Renal cortical epithelial cell (primary cell): ENCODE measurements around the gene PCDHGA6. TPM values are rescaled to one million over a fixed set of nuclear protein-coding genes. Genes with fewer than 3 reads are reported as not detected.

Source experiments
- DNase-seq: peaks from one replicate; pipeline ENCODE4 v3.0.0-alpha.2; 2011; ENCODE audit warnings: low read depth
- total RNA-seq: library from RNA; depleted of rRNA; stranded (reverse); fragments of >200 nt; gene quantifications from 2 replicates; pipeline ENCODE4 v1.2.3, GENCODE V29; 2014

The PCDHGA6 gene
- total RNA-seq, 1 donor from 2014 or later: 2.1 TPM

DNA sequence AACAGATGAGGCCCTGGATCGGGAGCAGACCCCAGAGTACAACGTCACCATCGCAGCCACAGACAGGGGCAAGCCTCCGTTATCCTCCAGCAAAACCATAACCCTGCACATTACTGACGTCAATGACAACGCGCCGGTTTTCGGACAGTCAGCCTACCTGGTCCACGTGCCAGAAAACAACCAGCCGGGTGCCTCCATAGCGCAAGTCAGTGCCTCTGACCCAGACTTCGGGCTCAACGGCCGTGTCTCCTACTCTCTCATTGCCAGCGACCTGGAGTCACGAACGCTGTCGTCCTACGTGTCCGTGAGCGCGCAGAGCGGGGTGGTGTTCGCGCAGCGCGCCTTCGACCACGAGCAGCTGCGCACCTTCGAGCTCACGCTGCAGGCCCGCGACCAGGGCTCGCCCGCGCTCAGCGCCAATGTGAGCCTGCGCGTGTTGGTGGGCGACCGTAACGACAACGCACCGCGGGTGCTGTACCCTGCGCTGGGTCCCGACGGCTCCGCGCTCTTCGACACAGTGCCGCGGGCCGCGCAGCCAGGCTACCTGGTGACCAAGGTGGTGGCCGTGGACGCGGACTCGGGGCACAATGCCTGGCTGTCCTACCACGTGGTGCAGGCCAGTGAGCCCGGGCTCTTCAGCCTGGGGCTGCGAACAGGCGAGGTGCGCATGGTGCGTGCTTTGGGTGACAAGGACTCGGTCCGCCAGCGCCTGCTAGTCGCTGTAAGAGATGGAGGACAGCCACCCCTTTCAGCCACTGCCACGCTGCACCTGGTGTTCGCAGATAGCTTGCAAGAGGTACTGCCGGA lies 45.6 kb downstream of the PCDHGA6 start:
- DNase-seq: no peak

DNA sequence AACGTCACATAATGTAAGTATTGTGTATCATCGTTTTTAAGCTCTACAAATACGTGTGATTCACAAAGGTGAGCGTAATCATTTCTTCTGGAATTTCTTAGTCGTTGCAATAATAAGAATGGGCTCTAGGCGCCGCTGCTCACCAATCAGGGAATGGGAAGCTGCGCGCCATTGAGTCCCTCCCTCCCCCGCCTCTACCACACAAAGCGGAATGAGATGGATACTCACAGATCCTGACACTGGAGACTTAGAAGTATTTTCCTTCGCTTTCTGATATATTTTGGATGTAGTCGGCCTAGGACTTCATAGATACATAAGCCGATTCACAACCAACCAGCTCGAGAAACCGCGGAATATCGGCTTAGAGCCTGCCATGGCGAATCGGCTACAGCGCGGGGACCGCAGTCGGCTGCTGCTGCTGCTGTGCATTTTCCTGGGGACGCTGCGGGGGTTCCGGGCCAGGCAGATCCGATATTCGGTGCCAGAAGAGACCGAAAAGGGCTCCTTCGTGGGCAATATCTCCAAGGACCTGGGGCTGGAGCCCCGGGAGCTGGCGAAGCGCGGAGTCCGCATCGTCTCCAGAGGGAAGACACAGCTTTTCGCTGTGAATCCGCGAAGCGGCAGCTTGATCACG lies 47.3 kb downstream of the PCDHGA6 start, which contains the start of gene PCDHGA11:
Gene PCDHGA11, plus strand, starts transcription at position 197 of the 634 bp plus-strand sequence. Its CDS starts 177 bp downstream, at position 374.
- peak; percentile 13 for DNase-seq

DNA sequence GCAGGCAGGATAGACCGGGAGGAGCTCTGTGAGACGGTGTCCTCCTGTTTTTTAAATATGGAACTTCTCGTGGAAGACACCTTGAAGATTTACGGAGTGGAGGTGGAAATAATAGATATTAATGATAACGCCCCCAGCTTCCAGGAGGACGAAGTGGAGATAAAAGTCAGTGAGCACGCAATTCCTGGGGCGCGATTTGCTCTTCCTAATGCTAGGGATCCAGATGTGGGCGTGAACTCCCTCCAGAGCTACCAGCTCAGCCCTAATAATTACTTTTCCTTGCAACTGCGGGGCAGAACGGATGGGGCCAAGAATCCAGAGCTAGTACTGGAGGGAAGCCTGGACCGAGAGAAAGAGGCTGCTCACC lies 47.8 kb downstream of the PCDHGA6 start:
- DNase-seq: no peak

DNA sequence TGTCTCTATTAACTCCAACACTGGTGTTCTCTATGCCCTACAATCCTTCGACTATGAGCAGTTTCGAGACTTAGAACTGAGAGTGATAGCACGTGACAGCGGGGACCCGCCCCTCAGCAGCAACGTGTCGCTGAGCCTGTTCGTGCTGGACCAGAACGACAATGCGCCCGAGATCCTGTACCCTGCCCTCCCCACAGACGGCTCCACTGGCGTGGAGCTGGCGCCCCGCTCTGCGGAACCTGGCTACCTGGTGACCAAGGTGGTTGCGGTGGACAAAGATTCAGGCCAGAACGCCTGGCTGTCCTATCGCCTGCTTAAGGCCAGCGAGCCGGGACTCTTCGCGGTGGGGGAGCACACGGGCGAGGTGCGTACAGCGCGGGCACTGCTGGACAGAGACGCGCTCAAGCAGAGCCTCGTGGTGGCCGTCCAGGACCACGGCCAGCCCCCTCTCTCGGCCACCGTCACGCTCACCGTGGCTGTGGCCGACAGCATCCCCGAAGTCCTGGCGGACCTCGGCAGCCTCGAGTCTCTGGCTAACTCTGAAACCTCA lies 49.1 kb downstream of the PCDHGA6 start:
- DNase-seq: no peak

DNA sequence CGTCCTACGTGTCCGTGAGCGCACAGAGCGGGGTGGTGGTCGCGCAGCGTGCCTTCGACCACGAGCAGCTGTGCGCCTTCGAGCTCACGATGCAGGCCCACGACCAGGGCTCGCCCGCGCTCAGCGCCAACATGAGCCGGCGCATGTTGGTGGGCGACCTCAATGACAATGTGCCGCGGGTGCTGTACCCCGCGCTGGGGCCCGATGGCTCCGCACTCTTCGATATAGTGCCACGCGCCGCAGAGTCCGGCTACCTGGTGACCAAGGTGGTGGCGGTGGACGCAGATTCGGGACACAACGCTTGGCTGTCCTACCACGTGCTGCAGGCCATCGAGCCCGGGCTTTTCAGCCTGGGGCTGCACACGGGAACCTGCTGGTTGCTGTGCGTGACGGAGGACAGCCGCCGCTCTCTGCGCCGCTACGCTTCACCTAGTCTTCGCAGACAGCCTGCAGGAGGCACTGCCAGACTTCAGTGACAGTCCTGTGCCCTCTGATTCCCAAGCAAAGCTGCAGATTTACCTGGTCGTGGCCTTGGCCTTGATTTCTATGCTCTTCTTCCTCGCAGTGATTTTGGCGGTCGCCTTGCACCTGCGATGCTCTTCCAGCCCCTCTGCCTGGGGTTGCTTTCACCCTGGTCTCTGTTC lies 54.2 kb downstream of the PCDHGA6 start:
- no peak for DNase-seq

Other genes starting within 250 kb of the PCDHGA6 start
- 0.35 and 10.0 TPM in 2 replicates for gene PCDHB5, start 238.7 kb upstream of the PCDHGA6 start, total RNA-seq
- 0.17 and 0.40 TPM in 2 replicates for gene PCDHB6, start 223.8 kb upstream of the PCDHGA6 start, total RNA-seq
- under 0.01 and 0.85 TPM in 2 replicates for gene PCDHB7, start 201.2 kb upstream of the PCDHGA6 start, total RNA-seq
- gene PCDHB8, start 196.1 kb upstream of the PCDHGA6 start, total RNA-seq: 0.17 and 0.55 TPM in 2 replicates
- gene PCDHB16, start 191.5 kb upstream of the PCDHGA6 start, total RNA-seq: 0.17 and 1.4 TPM in 2 replicates
- 0.17 and 0.60 TPM in 2 replicates for gene PCDHB9, start 186.7 kb upstream of the PCDHGA6 start, total RNA-seq
- gene PCDHB10, start 181.5 kb upstream of the PCDHGA6 start, total RNA-seq: 0.35 and 0.85 TPM in 2 replicates
- 0.17 and 1.6 TPM in 2 replicates for gene PCDHB11, start 174.3 kb upstream of the PCDHGA6 start, total RNA-seq
- 1.2 TPM in 1 of 2 replicates, not detected in the other for gene PCDHB12, start 165.2 kb upstream of the PCDHGA6 start, total RNA-seq
- 0.17 and 2.9 TPM in 2 replicates for gene PCDHB13, start 160.0 kb upstream of the PCDHGA6 start, total RNA-seq
- 0.35 and 3.5 TPM in 2 replicates for gene PCDHB14, start 150.5 kb upstream of the PCDHGA6 start, total RNA-seq
- under 0.01 and 1.3 TPM in 2 replicates for gene PCDHB15, start 128.5 kb upstream of the PCDHGA6 start, total RNA-seq
- 0.20 and 1.0 TPM in 2 replicates for gene SLC25A2, start 69.8 kb upstream of the PCDHGA6 start, total RNA-seq
- gene TAF7, start 53.1 kb upstream of the PCDHGA6 start, total RNA-seq: 68.9 and 99.9 TPM in 2 replicates
- under 0.01 and 0.80 TPM in 2 replicates for gene PCDHGA1, start 43.4 kb upstream of the PCDHGA6 start, total RNA-seq
- gene PCDHGA2, start 35.1 kb upstream of the PCDHGA6 start, total RNA-seq: 1.2 and 3.1 TPM in 2 replicates
- 0.17 and 1.0 TPM in 2 replicates for gene PCDHGA3, start 30.1 kb upstream of the PCDHGA6 start, total RNA-seq
- gene PCDHGB1, start 23.8 kb upstream of the PCDHGA6 start, total RNA-seq: 0.35 and 4.0 TPM in 2 replicates
- 0.87 and 2.1 TPM in 2 replicates for gene PCDHGA4, start 18.9 kb upstream of the PCDHGA6 start, total RNA-seq
- 0.35 and 2.7 TPM in 2 replicates for gene PCDHGB2, start 13.9 kb upstream of the PCDHGA6 start, total RNA-seq
- gene PCDHGA5, start 9.7 kb upstream of the PCDHGA6 start, total RNA-seq: under 0.01 and 1.3 TPM in 2 replicates
- gene PCDHGB3, start 3.6 kb upstream of the PCDHGA6 start, total RNA-seq: 0.52 and 2.3 TPM in 2 replicates
- gene PCDHGA7, start 8.9 kb downstream of the PCDHGA6 start, total RNA-seq: 0.52 and 2.3 TPM in 2 replicates
- gene PCDHGB4, start 13.8 kb downstream of the PCDHGA6 start, total RNA-seq: 4.9 and 12.5 TPM in 2 replicates
- gene PCDHGA8, start 18.7 kb downstream of the PCDHGA6 start, total RNA-seq: 0.69 and 1.6 TPM in 2 replicates
- 9.4 and 17.8 TPM in 2 replicates for gene PCDHGB5, start 24.1 kb downstream of the PCDHGA6 start, total RNA-seq
- gene PCDHGA9, start 28.9 kb downstream of the PCDHGA6 start, total RNA-seq: 0.52 and 3.2 TPM in 2 replicates
- gene PCDHGB6, start 34.1 kb downstream of the PCDHGA6 start, total RNA-seq: 1.0 and 2.3 TPM in 2 replicates
- gene PCDHGA10, start 39.1 kb downstream of the PCDHGA6 start, total RNA-seq: 0.52 and 5.1 TPM in 2 replicates
- gene PCDHGB7, start 43.8 kb downstream of the PCDHGA6 start, total RNA-seq: 1.7 and 10.4 TPM in 2 replicates
- 1.4 and 3.1 TPM in 2 replicates for gene PCDHGA11, start 47.2 kb downstream of the PCDHGA6 start, total RNA-seq
- gene PCDHGA12, start 56.6 kb downstream of the PCDHGA6 start, total RNA-seq: 0.52 and 1.7 TPM in 2 replicates
- 11.8 and 23.6 TPM in 2 replicates for gene PCDHGC3, start 102.1 kb downstream of the PCDHGA6 start, total RNA-seq
- 1.1 TPM in 1 of 2 replicates, not detected in the other for gene PCDHGC4, start 111.1 kb downstream of the PCDHGA6 start, total RNA-seq
- 0.17 and 0.80 TPM in 2 replicates for gene PCDHGC5, start 115.2 kb downstream of the PCDHGA6 start, total RNA-seq
- gene DIAPH1, start 245.1 kb downstream of the PCDHGA6 start, total RNA-seq: 73.1 and 113 TPM in 2 replicates